GM10248 (cell line): ENCODE data around the gene EXOC6.
"Not testable (repeated sequence)": the region's sequence is repeated elsewhere in the genome, so short reads cannot be mapped to it uniquely, and the experiment has no call there.

ENCODE experiments used
- CTCF ChIA-PET: fragments of 300-600 bp; sonication (Branson Sonifier 250); formaldehyde crosslinking; extraction: SDS; loops from one replicate; lab custom pipeline; 2021; ENCODE audit warnings: antibody characterized with exemption; lab: Yijun Ruan, JAX
- POLR2A ChIA-PET: fragments of 350-650 bp; sonication (Branson Sonifier 250); formaldehyde crosslinking; extraction: SDS; loops from one replicate; lab custom pipeline; 2020; ENCODE audit warnings: antibody characterized with exemption; lab: Yijun Ruan, JAX
- DNase-seq: peaks from one replicate; pipeline ENCODE4 v3.0.0; 2012; ENCODE audit errors: extremely low spot score
- TF ChIP-seq, protein P1 (sequence below): IDR thresholded peaks from 2 replicates; pipeline ENCODE4 v1.5.1; 2012; ENCODE audit warnings: mild to moderate bottlenecking, low read depth; ENCODE audit errors: extremely low read depth, missing control alignments, control extremely low read depth

The EXOC6 gene

DNA sequence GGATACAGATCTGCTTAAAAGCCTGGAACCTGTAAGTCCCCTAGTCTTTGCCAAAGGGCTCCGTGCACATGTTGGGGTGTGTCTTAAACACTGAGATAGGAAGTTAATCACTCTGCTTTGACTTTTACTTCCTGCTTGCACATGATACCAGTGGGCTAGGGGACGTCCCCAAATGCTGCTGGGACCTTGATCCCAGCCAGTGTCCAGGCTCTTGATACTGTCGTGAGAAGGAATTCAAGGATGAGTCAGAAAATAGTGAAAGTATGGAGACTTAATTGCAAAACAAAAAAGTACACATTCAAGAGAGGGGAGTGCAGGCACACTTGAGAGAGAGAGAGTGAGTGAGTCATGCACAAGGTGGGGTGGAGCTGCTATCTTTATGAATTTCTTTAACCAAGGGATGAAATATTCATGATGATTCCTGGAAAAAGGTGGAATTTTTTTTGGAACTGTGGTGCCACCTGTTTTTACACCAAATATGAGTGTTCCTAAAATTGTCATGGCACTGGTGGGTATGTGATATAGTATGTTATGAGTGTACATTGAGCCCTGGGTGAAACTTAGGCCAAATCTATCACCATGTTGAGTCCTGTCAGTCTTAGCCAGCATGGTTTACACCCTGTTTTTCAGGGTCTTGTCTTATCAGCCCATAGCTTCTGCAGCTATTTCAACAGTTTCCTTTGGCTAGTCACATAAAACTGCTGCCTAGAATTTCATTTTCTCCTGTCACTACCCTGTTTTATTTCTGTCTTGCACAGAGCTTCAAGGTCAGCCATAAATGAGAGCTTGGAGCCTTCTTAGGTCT is 123.9 kb downstream of the EXOC6 start:
- TF ChIP-seq, protein P1, sequence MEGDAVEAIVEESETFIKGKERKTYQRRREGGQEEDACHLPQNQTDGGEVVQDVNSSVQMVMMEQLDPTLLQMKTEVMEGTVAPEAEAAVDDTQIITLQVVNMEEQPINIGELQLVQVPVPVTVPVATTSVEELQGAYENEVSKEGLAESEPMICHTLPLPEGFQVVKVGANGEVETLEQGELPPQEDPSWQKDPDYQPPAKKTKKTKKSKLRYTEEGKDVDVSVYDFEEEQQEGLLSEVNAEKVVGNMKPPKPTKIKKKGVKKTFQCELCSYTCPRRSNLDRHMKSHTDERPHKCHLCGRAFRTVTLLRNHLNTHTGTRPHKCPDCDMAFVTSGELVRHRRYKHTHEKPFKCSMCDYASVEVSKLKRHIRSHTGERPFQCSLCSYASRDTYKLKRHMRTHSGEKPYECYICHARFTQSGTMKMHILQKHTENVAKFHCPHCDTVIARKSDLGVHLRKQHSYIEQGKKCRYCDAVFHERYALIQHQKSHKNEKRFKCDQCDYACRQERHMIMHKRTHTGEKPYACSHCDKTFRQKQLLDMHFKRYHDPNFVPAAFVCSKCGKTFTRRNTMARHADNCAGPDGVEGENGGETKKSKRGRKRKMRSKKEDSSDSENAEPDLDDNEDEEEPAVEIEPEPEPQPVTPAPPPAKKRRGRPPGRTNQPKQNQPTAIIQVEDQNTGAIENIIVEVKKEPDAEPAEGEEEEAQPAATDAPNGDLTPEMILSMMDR, result no peak
- ChIA-PET POLR2A (no interaction called here), CTCF (interaction anchor here (1.9 kb wide), 1 partner anchor 25 kb away, joined by 8 read pairs; no protein-coding TSS in a partner anchor)
- DNase-seq, result no peak

DNA sequence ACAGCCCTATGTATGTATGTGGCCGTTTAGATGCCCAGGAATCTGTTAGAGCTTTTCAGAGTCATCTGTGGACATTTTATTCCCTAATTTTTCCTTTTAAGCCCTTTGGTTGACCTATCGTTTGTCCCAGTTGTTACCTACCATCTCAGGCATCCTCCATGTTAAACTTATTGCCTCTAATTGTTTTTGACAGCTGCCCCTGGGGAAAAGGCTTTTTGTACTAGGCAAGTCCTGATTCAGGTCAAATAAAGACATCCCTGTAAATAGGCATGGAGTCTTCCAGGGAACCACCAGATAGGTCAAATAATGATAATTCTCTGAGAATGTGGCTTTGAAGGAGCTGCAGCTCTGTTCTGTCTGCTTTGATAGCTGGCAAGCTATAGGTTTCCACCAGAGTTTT is 124.6 kb downstream of the EXOC6 start:
- POLR2A ChIA-PET, result no interaction called here
- TF ChIP-seq, protein P1, result no peak
- no peak for DNase-seq
- CTCF ChIA-PET, result interaction anchor here (1.9 kb wide), 1 partner anchor 24 kb away, joined by 8 read pairs; no protein-coding TSS in a partner anchor

DNA sequence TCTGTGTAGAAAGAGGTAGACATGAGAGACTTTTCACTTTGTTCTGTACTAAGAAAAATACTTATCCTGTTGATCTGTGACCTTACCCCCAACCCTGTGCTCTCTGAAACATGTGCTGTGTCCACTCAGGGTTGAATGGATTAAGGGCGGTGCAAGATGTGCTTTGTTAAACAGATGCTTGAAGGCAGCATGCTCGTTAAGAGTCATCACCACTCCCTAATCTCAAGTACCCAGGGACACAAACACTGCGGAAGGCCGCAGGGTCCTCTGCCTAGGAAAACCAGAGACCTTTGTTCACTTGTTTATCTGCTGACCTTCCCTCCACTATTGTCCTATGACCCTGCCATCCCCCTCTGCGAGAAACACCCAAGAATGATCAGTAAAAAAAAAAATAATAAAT is 128.0 kb downstream of the EXOC6 start:
- CTCF ChIA-PET, result interaction anchor here (1.0 kb wide), 1 partner anchor 19 kb away, joined by 3 read pairs; no protein-coding TSS in a partner anchor
- POLR2A ChIA-PET, result not testable (repeated sequence)

DNA sequence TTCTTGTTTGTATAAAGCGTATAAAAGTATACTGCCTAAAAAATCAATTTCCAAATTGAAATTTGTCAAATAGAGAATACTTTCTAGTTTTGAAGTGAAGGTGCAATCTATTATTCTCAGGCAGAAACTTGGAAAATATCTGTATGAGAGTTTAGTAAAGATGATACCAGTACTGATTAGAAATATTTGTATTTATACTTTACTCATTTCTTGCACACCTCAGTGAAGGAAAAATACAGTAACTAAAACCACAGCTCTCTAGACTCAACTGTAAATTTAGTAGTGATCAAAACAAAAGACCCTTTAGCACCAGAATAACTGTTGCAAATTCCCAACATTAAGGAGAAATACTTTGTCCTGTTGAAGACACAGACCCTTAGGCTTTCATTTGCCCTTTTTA is 140.9 kb downstream of the EXOC6 start:
- ChIA-PET POLR2A (no interaction called here), CTCF (interaction anchor here (0.9 to 1.6 kb wide), 2 partner anchors 12 to 13 kb away, joined by 4 to 6 read pairs; no protein-coding TSS in a partner anchor)

More for the DNA sequence above, 128.0 kb downstream of the EXOC6 start:
- DNase-seq, result not testable (repeated sequence)

DNA sequence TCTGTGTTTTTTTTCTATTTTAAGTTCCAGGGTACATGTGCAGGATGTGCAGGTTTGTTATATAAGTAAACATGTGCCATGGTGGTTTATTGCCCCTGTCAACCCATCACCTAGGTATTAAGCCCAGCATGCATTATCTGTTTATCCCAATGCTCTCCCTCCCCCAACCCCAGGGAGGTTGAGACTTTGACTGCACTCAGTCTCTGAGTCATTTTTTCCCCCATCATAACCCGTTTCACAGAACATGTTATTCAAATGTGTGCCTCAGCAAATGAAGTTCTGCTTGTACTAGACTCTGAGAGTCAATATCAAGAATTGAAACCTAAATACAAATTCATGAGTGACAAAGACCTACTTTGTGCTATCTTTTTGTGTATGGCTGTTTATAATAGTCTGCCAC is 142.3 kb downstream of the EXOC6 start:
- TF ChIP-seq, protein P1, result no peak
- CTCF ChIA-PET, result interaction anchor here (0.6 kb wide), 1 partner anchor 12 kb away, joined by 4 read pairs; no protein-coding TSS in a partner anchor
- POLR2A ChIA-PET, result no interaction called here
- DNase-seq, result peak; percentile 36

More for the DNA sequence above, 140.9 kb downstream of the EXOC6 start:
- TF ChIP-seq, protein P1, result no peak
- no peak for DNase-seq

DNA sequence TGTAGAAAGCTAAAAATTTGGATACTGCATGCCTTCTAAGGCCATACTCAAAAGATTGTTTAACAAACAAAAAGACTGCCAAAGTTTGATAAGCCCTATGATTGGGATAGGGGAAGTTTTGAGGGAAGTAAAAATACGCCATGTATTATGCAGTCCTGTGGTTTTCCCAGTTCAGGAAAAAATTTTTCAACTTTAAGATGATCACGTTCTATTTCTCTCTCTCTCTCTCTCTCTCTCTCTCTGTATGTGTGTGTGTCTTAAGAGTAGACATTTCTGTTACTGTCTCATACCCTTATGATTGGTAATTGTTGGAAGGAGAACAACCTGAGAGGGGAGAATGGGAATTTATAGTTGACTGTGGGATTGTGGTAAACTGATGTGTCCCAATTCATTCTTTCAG is 143.2 kb downstream of the EXOC6 start:
- POLR2A ChIA-PET, result no interaction called here
- CTCF ChIA-PET, result no interaction called here
- TF ChIP-seq, protein P1, result no peak
- no peak for DNase-seq
